Activated CD8-positive, alpha-beta memory T cell treated with anti-CD3 and anti-CD28 coated beads, Interleukin-2, amount 50 U/mL, for 1 hour (primary cell): ENCODE data around the gene NELFCD.
"Not testable (repeated sequence)": the region's sequence is repeated elsewhere in the genome, so short reads cannot be mapped to it uniquely, and the experiment has no call there.

Experiments
- DNase-seq: peaks from one replicate; pipeline ENCODE4 v3.0.0-alpha.2; 2020; ENCODE audit errors: extremely low read depth

NELFCD gene

DNA sequence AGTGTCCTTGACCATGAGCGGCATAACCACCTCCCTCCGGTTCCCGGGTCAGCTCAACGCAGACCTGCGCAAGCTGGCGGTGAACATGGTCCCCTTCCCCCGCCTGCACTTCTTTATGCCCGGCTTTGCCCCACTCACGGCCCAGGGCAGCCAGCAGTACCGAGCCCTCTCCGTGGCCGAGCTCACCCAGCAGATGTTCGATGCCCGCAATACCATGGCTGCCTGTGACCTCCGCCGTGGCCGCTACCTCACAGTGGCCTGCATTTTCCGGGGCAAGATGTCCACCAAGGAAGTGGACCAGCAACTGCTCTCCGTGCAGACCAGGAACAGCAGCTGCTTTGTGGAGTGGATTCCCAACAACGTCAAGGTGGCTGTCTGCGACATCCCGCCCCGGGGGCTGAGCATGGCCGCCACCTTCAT is 43.1 kb downstream of the NELFCD start:
- no peak for DNase-seq

- DNase-seq = no peak
These were observed 44.0 kb downstream of the NELFCD start for GRCh38 chr20:59025086-59025485.

DNA sequence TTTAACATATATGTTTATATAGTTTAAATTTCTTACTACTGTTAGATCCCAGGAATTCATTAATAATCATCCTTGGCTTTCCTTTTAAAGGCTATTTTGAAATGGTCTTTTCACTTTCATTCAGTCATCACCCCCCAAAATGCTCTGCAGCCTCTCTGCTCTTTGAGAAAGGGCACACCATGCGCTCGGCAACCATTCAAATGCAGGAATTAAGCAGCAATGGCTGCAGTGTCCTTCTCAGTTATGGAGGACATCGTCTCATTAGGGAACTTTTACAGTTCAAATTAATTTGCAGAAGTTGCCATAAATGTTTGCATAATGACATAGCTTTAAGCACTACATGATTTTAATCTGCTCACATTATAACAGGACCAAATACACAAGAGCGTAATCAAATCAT is 44.5 kb downstream of the NELFCD start:
- no peak for DNase-seq

DNA sequence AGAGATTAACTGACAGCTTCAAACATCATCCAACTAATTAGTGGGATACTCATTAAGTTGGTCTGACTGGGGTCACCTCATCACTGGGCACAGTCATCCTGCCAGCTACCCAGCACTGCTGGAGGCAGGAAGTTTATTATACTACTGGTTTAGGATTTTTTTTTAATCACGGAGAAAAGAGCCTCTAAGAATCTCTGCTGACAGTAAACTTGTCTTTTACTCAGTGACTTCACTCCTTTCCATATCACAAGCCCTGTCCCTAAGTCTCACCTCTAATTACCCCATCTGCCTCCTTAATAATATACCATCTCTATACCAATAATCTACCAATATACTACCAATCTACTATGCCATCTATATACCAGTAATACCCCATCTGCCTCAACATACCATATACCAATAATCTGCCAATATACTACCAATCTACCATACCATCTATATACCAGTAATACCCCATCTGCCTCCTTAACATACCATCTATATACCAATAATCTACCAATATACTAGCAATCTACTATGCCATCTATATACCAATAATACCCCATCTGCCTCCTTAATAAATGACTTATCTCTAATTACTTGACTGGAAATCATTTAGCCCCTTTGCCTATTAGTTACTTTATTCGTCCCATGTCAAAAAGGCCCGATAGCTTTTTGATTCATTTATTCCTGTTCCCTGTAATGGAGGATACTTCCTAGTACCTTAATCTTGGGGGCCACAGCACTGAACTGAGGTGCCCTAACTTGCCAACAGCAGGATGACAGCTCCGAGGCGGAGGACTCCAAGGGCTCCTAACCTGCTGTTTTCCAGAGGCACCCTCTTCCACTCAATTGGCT is 46.1 kb downstream of the NELFCD start:
- no peak for DNase-seq

- DNase-seq = no peak
These were observed 46.8 kb downstream of the NELFCD start for GRCh38 chr20:59027741-59028320.

DNA sequence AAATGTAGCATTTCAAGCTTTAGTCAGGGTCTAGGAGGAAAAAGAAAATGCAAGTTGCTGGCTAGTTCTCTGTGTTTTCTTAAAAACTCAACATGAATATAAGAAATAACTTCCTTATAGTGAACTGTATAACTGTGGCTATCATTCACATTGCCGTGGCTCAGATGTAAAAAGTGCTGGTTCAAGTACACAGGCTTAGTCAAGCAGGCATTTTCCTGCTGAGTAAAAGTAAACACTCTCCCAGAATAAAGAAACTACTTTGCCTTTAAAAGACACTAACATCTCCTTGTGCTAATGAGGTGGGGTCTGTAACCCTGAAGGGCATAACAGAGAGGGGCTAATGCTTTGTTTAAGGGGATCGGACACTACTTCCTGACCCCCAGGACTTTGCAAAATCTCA is 47.8 kb downstream of the NELFCD start:
- DNase-seq = no peak

- no peak for DNase-seq
These were observed 50.0 kb downstream of the NELFCD start for GRCh38 chr20:59030911-59031563.

GRCh38 chr20:59031564-59032022 is 50.5 kb downstream of the NELFCD start:
- no peak for DNase-seq

- peak; percentile 87 for DNase-seq
These were observed 51.1 kb downstream of the NELFCD start, which contains the start of gene ATP5F1E for GRCh38 chr20:59032023-59032712. ATP5F1E (minus strand) TSS chr20:59032335; CDS start chr20:59032251, 84 bp downstream.

- DNase-seq = no peak
These were observed 51.6 kb downstream of the NELFCD start for GRCh38 chr20:59032713-59033059.

GRCh38 chr20:59033093-59033492 is 52.0 kb downstream of the NELFCD start:
- DNase-seq = no peak

DNA sequence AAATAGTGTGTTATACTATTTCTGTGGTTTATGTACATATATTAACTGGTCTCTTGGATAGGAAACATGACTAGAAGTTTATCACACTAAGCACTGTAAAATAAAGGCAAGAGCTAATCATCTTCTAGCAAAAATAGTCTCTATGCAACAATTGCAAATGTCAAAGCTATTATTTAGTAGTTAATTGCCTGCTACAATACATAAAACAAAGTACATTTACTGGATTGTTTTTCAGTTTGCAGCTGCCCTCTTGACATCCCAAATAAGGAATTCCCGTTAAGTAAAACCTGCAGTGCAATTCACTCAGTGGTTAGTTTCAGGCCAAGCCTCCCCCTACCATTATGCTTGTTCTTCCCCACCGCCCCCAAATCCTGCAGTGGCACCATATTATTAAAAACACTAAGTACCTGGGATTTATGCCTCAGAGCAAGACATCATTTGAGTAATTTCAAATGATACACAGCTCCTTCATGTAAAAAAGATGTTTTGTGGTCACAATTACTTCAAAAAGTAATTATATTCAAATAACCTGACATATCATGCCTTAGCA is 52.6 kb downstream of the NELFCD start:
- no peak for DNase-seq

DNA sequence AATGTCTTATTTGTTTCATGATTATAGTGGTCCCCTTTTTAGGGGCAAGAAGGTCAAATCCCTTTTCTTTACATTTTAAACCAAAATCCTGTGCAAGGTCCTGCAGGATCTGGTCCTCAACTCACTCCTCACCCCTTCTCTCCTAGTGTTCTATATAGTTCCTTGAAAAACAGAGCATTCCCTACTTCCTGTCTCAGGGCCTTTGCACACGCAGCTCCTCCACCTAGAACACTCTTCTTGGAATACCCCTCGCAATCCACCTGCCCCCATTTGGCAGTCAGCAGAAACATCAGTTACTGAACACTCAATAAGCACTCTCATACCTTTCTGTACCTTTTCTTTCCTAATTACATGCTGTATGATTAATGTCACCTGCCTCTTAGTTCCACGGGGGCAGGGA is 54.3 kb downstream of the NELFCD start:
- no peak for DNase-seq

GRCh38 chr20:59037386-59037785 is 56.3 kb downstream of the NELFCD start:
- no peak for DNase-seq

GRCh38 chr20:59039233-59039632 is 58.2 kb downstream of the NELFCD start:
- no peak for DNase-seq

GRCh38 chr20:59040667-59041066 is 59.6 kb downstream of the NELFCD start:
- DNase-seq = no peak

DNA sequence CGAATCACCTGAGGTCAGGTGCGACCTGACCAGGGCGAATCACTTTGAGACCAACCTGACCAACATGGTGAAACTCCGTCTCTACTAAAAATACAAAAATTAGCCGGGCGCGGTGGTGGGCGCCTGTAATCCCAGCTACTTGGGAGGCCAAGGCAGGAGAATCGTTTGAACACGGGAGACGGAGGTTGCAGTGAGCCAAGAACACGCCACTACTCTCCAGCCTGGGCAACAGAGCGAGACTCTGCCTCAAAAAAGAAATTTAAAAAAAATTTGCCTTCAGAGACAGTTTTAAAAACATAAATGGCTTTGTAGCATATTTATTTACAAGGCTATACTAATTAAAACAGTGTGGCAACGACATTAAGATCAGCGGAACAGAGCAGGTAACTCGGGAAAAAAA is 60.4 kb downstream of the NELFCD start:
- DNase-seq = not testable (repeated sequence)

DNA sequence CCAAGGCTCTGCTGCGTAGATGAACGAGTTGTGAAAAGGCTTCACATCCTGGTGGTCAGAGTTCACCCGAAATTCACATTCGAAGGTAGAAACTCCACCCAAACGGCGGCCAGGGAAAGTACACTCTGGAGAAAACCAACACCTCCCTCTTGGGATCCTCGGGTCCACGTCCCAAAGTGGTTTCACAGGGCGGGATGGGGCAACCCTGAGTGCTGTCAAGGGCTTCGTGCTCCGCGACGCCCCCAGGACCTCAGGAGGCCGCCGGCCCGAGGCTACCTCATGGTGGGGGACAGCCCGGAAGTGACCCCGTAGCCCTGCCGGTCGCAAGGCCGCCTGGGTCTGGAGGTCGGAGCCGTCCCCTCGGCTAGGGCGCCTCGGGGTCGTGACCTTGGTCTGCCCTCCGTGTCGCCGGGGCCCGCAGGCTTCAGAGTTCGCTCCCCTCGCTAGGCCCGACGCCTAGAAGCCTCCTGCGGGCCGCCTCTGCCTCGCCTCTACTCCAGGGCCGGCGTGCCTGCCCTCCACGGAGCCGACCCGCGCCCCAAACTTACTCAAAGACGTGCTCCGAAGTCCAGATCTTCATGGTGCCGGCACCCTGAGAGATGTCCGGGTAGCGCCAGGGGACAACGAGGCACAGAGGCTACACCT is 61.2 kb downstream of the NELFCD start, which contains the start of gene PRELID3B:
Gene PRELID3B, minus strand, starts transcription at position 636 of the 645 bp plus-strand sequence. Its CDS starts 56 bp downstream, at position 580.
- no peak for DNase-seq

- peak; percentile 78 for DNase-seq
These were observed 62.0 kb downstream of the NELFCD start for GRCh38 chr20:59042796-59043631.

DNA sequence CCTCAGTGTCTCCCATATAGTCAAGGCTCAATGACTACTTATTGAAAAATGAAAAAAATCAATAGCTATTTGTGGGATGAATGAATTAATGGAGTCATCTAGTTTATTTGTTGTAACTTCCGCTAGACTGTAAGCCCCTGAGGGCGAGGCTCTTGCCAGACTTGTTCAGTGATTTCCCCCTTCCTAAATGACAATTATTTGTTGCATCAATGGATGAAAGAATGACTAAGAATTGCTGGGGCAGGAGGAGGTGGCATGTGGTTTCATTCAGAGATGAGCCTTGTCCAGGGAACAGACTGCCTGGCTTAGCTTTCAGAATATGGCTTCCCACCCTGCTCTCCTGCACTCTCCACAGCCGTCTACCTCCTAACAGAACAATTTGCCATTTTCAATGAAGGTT is 62.6 kb downstream of the NELFCD start:
- DNase-seq = no peak
